H1 (cell line): ENCODE results near the gene ELOF1. TPM values are rescaled to one million over a fixed set of nuclear protein-coding genes. Genes with fewer than 3 reads are reported as not detected.

Experiments used
- BCL11A ChIP-seq, 2 experiments: IDR thresholded peaks; one replicate each; pipeline ENCODE4 v1.6.1; 2011; ENCODE audit warnings: low read depth in 2 of 2, low read length in 2 of 2, mild to moderate bottlenecking in 2 of 2
- NANOG ChIP-seq: IDR thresholded peaks from 2 replicates; pipeline ENCODE4 v1.6.1; 2011; ENCODE audit warnings: low read length, low read depth, mild to moderate bottlenecking, inconsistent platforms; ENCODE audit not compliant: insufficient read depth, poor library complexity, severe bottlenecking
- POLR2AphosphoS5 ChIP-seq: IDR thresholded peaks from 2 replicates; pipeline ENCODE4 v1.6.1; 2011; ENCODE audit warnings: low read depth, low read length
- RXRA ChIP-seq: IDR thresholded peaks from 2 replicates; pipeline ENCODE4 v1.6.1; 2011; ENCODE audit warnings: low read depth, mild to moderate bottlenecking, low read length, moderate library complexity; ENCODE audit not compliant: insufficient read depth
- SP4 ChIP-seq: IDR thresholded peaks from 2 replicates; pipeline ENCODE4 v1.6.1; 2012; ENCODE audit warnings: low read length, inconsistent platforms
- TAF7 ChIP-seq: optimal IDR thresholded peaks from 2 replicates; pipeline ENCODE3; 2011; ENCODE audit warnings: low read depth, mild to moderate bottlenecking, inconsistent platforms, low read length, moderate library complexity, borderline replicate concordance
- TEAD4 ChIP-seq: IDR thresholded peaks from 2 replicates; pipeline ENCODE4 v1.6.1; 2012; ENCODE audit warnings: low read depth, low read length, inconsistent platforms, mixed read lengths
- YY1 ChIP-seq: IDR thresholded peaks from 2 replicates; pipeline ENCODE4 v1.6.1; 2011; ENCODE audit warnings: low read depth, mild to moderate bottlenecking, low read length
- polyA plus RNA-seq, 7 experiments: library from polyadenylated mRNA; depleted of rRNA in 3 of 7; stranded (reverse) in 5 of 7; unstranded in 2 of 7; fragments of >200 nt in 5 of 7; fragments of 200-250 nt in 2 of 7; gene quantifications; 1 replicate in 5 of 7; 2 replicates in 1 of 7; 4 replicates in 1 of 7; pipeline versions ENCODE4 v1.2.1 to v1.2.3, GENCODE V29; 2011 to 2013; ENCODE audit warnings: missing spikeins in 2 of 7, mixed read lengths in 2 of 7
- total RNA-seq: library from RNA; stranded (reverse); fragmentation: NEBNext Ultra II Directional; extraction: Animal tissue kit (Norgen Biotek cat#: 25700); gene quantifications from 2 replicates; pipeline ENCODE4 v1.2.1, GENCODE V29; 2021

Gene ELOF1
- total and polyA plus RNA-seq, 2 of the 8 experiments (the other 6 are each of a cell fraction or from before 2014, with no cell fraction given): 84.2 to 101 TPM

DNA sequence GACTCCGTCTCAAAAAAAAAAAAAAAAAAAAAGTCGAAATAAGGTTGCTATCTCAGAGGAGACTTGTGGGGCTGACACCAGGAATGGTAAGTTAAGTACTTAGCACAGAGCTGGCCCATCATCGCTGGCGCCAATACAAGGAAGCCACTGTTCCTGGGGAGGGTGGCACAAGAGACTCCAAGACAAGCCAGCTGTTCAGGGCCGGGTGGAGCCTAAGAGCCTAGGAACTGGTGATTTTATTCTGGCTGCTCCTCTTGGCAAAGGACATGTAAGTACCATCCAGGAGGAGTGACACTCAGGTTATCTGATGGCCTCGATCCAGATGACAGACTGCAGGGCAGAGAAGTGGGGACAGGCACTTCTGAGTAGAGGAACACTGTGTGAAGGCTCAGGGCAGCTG lies 3.8 kb downstream of the ELOF1 start (continued):
- TF ChIP-seq BCL11A (IDR thresholded peaks at IDR 0.05; ENCODE audit: low read depth in 2 of 2, low read length in 2 of 2) (no peak), SP4 (no peak), YY1 (no peak), TAF7 (no peak), POLR2AphosphoS5 (no peak), TEAD4 (no peak), NANOG (no peak), RXRA (no peak)
- TF ChIP-seq, all 59 proteins: peak for 0
